Panc1 (cell line): ENCODE measurements around the gene MRPL17. TPM values are rescaled to one million over a fixed set of nuclear protein-coding genes. Genes with fewer than 3 reads are reported as not detected.

Experiments
- ATAC-seq: fragments of 200-7000 bp; cut with Tn5 transposase; 2 replicates; pipeline ENCODE4 v1.9.1; 2020; ENCODE audit warnings: mild to moderate bottlenecking, moderate library complexity
- BruUV-seq: library from RNA; stranded (reverse); fragments of 400-500 nt; replicated peaks from 2 replicates; lab custom pipeline; 2021; lab: Mats Ljungman, UMichigan
- CTCF ChIA-PET: fragments of 300-600 bp; sonication (Branson Sonifier 250); formaldehyde crosslinking; loops from one replicate; lab custom pipeline; 2022; ENCODE audit warnings: antibody characterized with exemption; lab: Charles Lee
- POLR2A ChIA-PET: fragments of 300-600 bp; sonication (Branson Sonifier 250); formaldehyde crosslinking; loops from one replicate; lab custom pipeline; 2022; ENCODE audit warnings: antibody characterized with exemption; lab: Charles Lee
- DNase-seq: peaks from one replicate; pipeline ENCODE4 v3.0.0-alpha.2; 2010; ENCODE audit warnings: low read depth, low spot score
- H3K27ac ChIP-seq: 2 replicates; pipeline ENCODE4 v1.5.1; 2011; ENCODE audit warnings: mild to moderate bottlenecking, low read length, inconsistent platforms
- H3K27me3 ChIP-seq: fragments of 200-500 bp; sonication (Bioruptor generic); 2 replicates; pipeline ENCODE4 v1.6.0; 2014; ENCODE audit warnings: low read length, inconsistent platforms; ENCODE audit not compliant: control insufficient read depth, insufficient read depth
- H3K36me3 ChIP-seq: fragments of 200-500 bp; sonication (Bioruptor generic); 2 replicates; pipeline ENCODE4 v1.5.1; 2014; ENCODE audit warnings: inconsistent platforms, mild to moderate bottlenecking, low read length, moderate library complexity; ENCODE audit not compliant: control insufficient read depth, insufficient read depth
- H3K4me1 ChIP-seq: 2 replicates; pipeline ENCODE4 v1.5.1; 2011; ENCODE audit warnings: inconsistent platforms, mild to moderate bottlenecking, low read length, moderate library complexity; ENCODE audit not compliant: control insufficient read depth, insufficient read depth
- H3K4me3 ChIP-seq, 2 experiments: 2 replicates each; pipeline ENCODE4 v1.5.1; 2011 to 2012; ENCODE audit warnings: low read depth in 2 of 2, low read length in 2 of 2, mild to moderate bottlenecking in 2 of 2, inconsistent platforms in 1 of 2, moderate library complexity in 1 of 2
- H3K9me3 ChIP-seq: fragments of 200-500 bp; sonication (Bioruptor generic); 2 replicates; pipeline ENCODE4 v1.5.1; 2014; ENCODE audit warnings: low read depth, mild to moderate bottlenecking, inconsistent platforms, low read length, moderate library complexity; ENCODE audit not compliant: control insufficient read depth, insufficient read depth
- POLR2AphosphoS5 ChIP-seq: IDR thresholded peaks from 2 replicates; pipeline ENCODE4 v1.6.1; 2012; ENCODE audit warnings: mild to moderate bottlenecking, low read depth, low read length, moderate library complexity
- SIN3A ChIP-seq: IDR thresholded peaks from 2 replicates; pipeline ENCODE4 v1.6.1; 2012; ENCODE audit warnings: low read depth, mild to moderate bottlenecking, low read length, moderate library complexity, borderline replicate concordance; ENCODE audit not compliant: insufficient read depth
- TCF7L2 ChIP-seq: IDR thresholded peaks from 2 replicates; pipeline ENCODE4 v1.6.1; 2011; ENCODE audit warnings: mild to moderate bottlenecking, low read depth, low read length, inconsistent platforms
- in situ Hi-C: cut with HindIII; loops from 2 replicates; pipeline ENCODE4 v1.10.0; 2016; ENCODE audit warnings: low sequenced_read_pairs, low pct_unique_long_range_greater_than_20kb
- intact Hi-C: fragments of 100-400 bp; cut with micrococcal nuclease; formaldehyde crosslinking; loops from one replicate; pipeline ENCODE4 v1.10.0; 2022; ENCODE audit not compliant: unreplicated experiment
- total RNA-seq: library from RNA; stranded (reverse); gene quantifications from one replicate; pipeline ENCODE4 v1.2.1, GENCODE V29; 2021; ENCODE audit not compliant: unreplicated experiment
- TF ChIP-seq, protein P1 (sequence below): fragments of 450-650 bp; IDR thresholded peaks from 2 replicates; pipeline ENCODE4 v1.5.1; 2017; ENCODE audit warnings: mild to moderate bottlenecking
- TF ChIP-seq, protein P2 (sequence below), 2 experiments: IDR thresholded peaks; 2 replicates each; pipeline ENCODE4 v1.6.1; 2011 to 2012; ENCODE audit warnings: low read depth in 2 of 2, control low read depth in 1 of 2, low read length in 1 of 2, mild to moderate bottlenecking in 1 of 2, moderate library complexity in 1 of 2; ENCODE audit not compliant: insufficient read depth in 1 of 2

MRPL17 gene
- total RNA-seq, 1 experiment from 2014 or later, result 115 TPM

- no peak for DNase-seq
- Histone ChIP-seq H3K27me3 (0 out of 2 replicates have a peak, but pooled peaks cover 2% of the 10 kb centered on the region), H3K4me3 (no peak overlapping the region), H3K36me3 (no peaks in the 10 kb centered on the region), H3K9me3 (no peaks in the 10 kb centered on the region), H3K27ac (no peak overlapping the region), H3K4me1 (no peaks in the 10 kb centered on the region)
- ChIA-PET POLR2A (no interaction called here), CTCF (no interaction called here)
- intact Hi-C loops (loop anchor here (5.0 kb wide), 1 partner anchor 177 kb away; no protein-coding TSS in a partner anchor), in situ Hi-C loops (no loop called here)
- BruUV-seq, result no TSS peak
- TF ChIP-seq TCF7L2, result no peak
- TF ChIP-seq, protein P1, sequence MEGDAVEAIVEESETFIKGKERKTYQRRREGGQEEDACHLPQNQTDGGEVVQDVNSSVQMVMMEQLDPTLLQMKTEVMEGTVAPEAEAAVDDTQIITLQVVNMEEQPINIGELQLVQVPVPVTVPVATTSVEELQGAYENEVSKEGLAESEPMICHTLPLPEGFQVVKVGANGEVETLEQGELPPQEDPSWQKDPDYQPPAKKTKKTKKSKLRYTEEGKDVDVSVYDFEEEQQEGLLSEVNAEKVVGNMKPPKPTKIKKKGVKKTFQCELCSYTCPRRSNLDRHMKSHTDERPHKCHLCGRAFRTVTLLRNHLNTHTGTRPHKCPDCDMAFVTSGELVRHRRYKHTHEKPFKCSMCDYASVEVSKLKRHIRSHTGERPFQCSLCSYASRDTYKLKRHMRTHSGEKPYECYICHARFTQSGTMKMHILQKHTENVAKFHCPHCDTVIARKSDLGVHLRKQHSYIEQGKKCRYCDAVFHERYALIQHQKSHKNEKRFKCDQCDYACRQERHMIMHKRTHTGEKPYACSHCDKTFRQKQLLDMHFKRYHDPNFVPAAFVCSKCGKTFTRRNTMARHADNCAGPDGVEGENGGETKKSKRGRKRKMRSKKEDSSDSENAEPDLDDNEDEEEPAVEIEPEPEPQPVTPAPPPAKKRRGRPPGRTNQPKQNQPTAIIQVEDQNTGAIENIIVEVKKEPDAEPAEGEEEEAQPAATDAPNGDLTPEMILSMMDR, result no peak
- TF ChIP-seq, protein P2, sequence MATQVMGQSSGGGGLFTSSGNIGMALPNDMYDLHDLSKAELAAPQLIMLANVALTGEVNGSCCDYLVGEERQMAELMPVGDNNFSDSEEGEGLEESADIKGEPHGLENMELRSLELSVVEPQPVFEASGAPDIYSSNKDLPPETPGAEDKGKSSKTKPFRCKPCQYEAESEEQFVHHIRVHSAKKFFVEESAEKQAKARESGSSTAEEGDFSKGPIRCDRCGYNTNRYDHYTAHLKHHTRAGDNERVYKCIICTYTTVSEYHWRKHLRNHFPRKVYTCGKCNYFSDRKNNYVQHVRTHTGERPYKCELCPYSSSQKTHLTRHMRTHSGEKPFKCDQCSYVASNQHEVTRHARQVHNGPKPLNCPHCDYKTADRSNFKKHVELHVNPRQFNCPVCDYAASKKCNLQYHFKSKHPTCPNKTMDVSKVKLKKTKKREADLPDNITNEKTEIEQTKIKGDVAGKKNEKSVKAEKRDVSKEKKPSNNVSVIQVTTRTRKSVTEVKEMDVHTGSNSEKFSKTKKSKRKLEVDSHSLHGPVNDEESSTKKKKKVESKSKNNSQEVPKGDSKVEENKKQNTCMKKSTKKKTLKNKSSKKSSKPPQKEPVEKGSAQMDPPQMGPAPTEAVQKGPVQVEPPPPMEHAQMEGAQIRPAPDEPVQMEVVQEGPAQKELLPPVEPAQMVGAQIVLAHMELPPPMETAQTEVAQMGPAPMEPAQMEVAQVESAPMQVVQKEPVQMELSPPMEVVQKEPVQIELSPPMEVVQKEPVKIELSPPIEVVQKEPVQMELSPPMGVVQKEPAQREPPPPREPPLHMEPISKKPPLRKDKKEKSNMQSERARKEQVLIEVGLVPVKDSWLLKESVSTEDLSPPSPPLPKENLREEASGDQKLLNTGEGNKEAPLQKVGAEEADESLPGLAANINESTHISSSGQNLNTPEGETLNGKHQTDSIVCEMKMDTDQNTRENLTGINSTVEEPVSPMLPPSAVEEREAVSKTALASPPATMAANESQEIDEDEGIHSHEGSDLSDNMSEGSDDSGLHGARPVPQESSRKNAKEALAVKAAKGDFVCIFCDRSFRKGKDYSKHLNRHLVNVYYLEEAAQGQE (IDR thresholded peaks at IDR 0.05; ENCODE audit: insufficient read depth in 1 of 2, low read depth in 2 of 2, low read length in 1 of 2), result no peak
- TF ChIP-seq POLR2AphosphoS5, result no peak
- TF ChIP-seq SIN3A, result no peak
- ATAC-seq, result no peak
Measured at GRCh38 chr11:6708876-6709275, 25.7 kb upstream of the MRPL17 start.

DNA sequence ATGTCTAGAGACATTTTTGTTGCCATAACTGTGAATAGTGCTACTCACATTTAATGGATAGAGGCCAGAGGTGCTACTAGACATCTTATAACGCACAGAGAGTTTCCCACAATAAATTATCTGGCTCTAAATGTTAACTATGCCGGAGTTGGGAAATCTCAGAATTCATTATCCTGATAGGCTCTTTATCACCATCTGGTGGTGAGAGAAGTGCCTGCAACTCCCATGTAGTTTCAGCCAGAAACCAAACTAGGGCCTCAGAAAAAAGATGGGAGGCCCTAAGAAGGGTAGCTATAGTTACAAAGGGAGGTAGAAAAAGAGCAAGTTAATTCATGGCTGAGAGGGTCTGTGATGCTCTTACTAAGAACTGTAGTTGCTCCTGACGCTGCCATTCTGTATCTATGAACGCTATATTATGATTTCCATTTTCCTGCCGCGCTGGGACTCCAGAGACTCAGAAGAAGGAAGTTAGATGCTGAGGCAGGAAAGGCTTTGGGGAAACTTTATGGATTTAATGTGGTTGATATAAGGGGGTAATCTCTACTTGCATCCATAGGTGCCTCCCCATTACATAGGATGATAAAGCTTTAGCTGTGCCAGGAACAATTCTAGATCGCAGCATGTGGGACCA lies 22.9 kb upstream of the MRPL17 start:
- H3K27ac ChIP-seq, result no peak overlapping the region
- ChIA-PET POLR2A (no interaction called here), CTCF (interaction anchor here (0.7 to 1.5 kb wide), 4 partner anchors 50 to 327 kb away, joined by 3 to 10 read pairs (median 4); no protein-coding TSS in a partner anchor)
- H3K4me1 ChIP-seq, result no peaks in the 10 kb centered on the region
- H3K9me3 ChIP-seq, result no peaks in the 10 kb centered on the region
- H3K27me3 ChIP-seq, result 0 out of 2 replicates have a peak, but pooled peaks cover 2% of the 10 kb centered on the region
- in situ Hi-C loops (no loop called here), intact Hi-C loops (loop anchor here (2.0 to 5.0 kb wide), 2 partner anchors 174 to 327 kb away; no protein-coding TSS in a partner anchor)
- TF ChIP-seq, protein P1, result peak; percentile 98
- TF ChIP-seq, protein P2 (IDR thresholded peaks at IDR 0.05; ENCODE audit: insufficient read depth in 1 of 2, low read depth in 2 of 2, low read length in 1 of 2), result no peak
- ATAC-seq (peak; percentile 69), DNase-seq (no peak)
- no TSS peak for BruUV-seq
- no peak overlapping the region for H3K4me3 ChIP-seq
- H3K36me3 ChIP-seq, result no peaks in the 10 kb centered on the region
